GM12873 (cell line): ENCODE measurements around the gene CACNB4.

Experiments used
- CTCF ChIP-seq: IDR thresholded peaks from 2 replicates; pipeline ENCODE4 v1.5.1; 2012; ENCODE audit warnings: low read depth, mild to moderate bottlenecking, moderate library complexity, low read length, control low read depth; ENCODE audit not compliant: insufficient read depth; ENCODE audit errors: missing control alignments

The CACNB4 gene

GRCh38 chr2:151786483-151786882, 312.4 kb downstream of the CACNB4 start:
- TF ChIP-seq CTCF = no peak

- no peak for TF ChIP-seq CTCF
These were observed 312.8 kb downstream of the CACNB4 start for GRCh38 chr2:151786077-151786476.

- TF ChIP-seq CTCF = no peak
These were observed 315.7 kb downstream of the CACNB4 start for GRCh38 chr2:151783133-151783520.
